GM19238 (cell line): Measurements from ENCODE around the gene TSC1.
"Not testable (repeated sequence)": the region's sequence is repeated elsewhere in the genome, so short reads cannot be mapped to it uniquely, and the experiment has no call there.

Experiments used
- DNase-seq: peaks from one replicate; pipeline ENCODE4 v3.0.0; 2011; ENCODE audit warnings: low spot score; ENCODE audit not compliant: insufficient read length

TSC1 gene

DNA sequence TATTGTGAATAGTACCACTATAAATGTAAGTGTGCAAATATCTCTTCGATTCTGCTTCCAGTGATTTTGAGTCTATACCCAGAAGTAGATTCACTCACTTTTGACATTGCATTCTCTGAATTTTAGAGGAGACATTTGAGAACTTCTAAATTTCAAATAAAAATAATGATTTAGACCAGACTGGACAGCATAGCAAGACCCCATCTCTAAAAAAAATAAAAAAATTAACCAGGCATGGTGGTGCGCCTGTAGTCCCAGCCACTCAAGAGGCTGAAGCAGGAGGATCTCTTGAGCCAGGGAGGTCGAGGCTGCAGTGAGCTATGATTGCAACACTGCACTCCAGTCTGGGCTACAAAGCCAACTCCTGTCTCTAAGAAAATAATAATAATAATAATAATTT is 32.2 kb upstream of the TSC1 start:
- no peak for DNase-seq

DNA sequence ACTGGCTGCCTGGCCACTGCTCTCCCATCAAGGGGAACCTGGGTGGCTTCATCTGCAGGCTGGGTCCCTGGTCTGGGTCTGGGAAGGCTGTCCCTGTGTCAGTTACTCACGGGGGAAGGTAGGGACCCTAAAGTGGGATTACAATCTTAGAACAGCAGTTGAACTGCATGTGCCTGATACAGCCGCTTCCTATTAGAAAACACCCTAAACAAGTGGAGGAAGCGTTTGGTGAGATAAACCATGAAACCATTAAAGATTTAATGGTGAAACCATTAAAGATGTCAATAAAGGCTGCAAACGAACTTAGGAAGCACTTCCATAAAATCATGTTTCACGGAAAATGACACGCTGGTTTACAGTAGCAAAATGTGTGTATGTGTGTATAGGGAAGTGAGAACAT is 31.5 kb upstream of the TSC1 start:
- DNase-seq: no peak

DNA sequence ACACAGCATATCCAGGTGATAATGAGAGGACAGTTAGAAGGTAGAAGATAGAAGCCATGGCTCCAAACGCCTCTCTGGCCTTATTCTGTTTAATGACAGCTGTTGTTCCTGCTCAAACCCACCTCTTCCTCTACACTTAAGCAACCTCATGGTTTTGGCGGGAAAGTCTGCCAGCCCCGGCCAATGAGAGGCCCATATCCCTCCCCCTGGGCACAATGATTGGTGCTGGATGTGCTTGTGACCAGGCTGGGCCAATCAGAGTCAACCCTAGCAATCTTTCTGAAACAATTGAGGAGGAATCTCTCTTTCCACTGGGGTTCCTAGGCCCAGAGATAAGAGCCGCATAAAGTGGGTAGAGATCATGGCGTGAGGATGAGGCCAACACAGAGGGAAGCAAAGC is 29.3 kb upstream of the TSC1 start:
- no peak for DNase-seq

DNA sequence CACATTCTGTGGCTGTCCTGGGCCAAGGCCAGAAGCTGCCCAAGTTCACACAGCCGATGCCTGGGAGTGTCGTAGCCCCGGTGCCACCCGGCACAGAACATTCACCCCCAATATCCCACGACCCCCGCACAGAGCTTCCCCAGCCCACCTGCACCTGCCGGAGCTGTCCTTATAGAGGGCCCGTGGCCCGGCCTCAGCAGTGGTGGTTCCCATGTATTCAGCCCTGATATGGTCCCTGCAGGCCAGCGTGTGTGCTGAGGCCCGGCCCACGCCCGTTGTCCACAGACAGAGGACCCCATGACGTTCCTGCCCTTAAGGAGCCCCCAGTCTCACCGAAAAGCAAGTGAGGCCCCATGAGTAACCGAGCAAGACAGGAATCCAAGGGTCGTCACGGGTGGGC is 28.8 kb upstream of the TSC1 start:
- no peak for DNase-seq

DNA sequence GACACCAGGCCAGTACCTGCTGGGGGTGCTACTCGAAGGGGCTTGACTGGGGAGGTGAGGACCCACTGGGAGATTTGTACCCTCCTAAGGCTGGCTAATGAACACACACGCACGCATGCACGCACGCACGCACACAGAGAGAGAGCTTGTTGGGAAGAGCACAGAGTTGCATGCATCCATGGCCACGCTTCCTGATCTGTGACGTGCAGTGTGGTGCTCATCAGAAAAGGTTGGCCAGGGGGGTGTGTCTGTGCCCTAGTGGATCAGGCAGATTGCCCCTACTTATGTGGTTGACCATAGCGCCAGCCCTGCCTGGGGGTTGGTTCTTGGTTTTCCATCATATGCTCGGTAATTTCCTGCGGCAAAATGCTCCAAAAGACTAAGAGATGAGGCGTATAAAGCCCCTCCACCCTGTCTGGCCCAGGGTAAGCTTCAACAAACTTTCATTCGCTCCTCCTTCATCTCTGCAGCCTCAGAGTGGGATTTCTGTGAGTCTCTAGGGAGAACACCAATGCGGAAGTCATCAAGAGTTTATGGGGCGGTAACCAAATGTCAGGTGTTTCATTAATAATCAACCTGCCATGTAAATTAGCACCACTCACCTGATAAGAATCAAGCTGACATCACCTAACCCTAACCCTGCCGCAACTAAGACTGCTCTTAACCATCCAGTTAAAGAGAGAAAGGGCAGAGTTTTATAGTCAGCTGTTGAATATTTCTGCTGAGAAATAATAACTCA is 26.1 kb upstream of the TSC1 start:
- no peak for DNase-seq

DNA sequence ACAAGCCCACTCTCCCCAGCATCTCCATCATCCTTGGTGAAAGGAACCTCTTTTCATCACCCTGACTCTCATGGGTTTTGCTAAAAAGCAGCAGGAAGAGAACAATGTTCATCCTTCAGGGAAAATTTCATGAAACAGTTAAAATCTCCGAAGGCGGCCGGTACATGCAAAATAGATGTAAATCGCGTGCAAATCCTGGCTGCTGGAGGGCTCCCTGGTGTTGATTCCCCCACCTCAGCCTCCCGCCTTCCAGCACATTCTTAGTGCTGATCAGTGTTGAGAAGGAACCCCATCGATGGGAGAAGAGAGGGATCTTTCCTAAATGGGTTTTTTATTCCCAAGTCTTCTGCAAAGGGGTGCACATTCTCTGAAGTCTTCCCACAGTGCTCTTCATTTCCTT is 25.4 kb upstream of the TSC1 start:
- DNase-seq: no peak

DNA sequence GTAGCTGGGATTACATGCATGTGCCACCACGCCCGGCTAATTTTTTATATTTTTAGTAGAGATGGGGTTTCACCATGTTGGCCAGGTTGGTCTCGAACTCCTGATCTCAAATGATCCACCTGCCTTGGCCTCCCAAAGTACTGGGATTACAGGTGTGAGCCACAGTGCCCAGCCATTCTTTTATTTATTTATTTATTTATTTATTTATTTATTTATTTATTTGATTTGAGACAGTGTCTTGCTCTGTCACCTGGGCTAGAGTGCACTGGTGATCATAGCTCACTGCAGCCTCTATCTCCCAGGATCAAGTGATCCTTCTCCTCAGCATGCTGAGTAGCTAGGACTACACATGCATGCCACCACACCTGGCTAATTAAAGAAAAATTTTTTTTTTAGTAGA is 23.5 kb upstream of the TSC1 start:
- not testable (repeated sequence) for DNase-seq

DNA sequence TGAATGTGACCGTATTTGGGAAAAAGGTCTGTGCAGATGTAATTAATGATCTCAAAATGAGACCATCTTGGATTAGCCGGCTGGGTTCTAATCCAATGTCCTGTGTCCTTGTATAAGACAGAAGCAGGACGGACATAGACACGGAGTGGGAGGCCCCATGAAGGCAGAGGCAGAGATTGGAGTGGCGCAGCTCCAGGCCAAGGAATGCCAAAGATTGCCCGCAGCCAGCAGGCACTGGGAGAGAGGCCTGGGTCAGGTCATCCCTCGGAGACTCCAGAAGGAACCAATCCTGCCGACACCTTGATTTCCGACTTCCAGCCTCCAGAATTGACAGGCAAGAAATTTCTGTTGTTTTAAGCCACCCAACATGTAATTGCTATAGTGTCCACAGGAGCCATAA is 21.1 kb upstream of the TSC1 start:
- no peak for DNase-seq

DNA sequence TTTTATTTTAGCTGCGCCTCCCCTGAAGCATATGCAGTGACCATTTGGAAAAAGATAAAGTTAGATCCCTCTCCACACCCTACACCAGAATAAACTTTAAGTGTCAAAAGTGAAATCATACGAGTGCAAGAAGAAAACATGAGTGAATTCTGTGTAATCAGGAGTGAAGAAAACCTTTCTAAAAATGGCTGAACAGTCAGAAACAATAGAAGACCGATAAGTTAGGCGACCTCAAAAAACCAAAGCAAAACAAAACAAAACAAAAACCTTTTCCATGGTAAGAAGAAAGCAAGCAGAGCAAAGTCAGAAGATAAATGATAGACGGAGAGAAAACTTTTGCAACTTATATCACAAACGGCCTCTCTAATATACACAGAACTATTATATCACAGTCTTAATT is 16.6 kb upstream of the TSC1 start:
- DNase-seq: no peak

DNA sequence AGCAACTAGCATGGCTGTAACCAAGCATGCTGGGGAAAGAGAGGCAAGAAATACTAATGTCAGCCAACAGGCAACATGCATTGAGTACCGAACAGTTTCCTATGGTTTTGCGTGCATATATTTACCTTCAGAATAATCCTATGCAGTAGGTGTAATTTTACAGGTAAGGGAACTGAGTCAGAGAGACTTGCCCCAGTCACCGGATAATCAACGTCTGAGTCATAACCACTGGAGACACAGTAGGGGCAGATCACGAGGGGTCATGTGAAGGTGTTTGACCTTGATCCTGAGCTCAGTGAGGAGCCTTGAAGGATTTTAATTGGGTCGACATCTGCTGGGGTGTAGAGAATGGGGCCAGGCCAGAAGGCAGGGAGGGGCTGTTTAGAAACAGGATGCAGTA is 13.4 kb upstream of the TSC1 start:
- no peak for DNase-seq

DNA sequence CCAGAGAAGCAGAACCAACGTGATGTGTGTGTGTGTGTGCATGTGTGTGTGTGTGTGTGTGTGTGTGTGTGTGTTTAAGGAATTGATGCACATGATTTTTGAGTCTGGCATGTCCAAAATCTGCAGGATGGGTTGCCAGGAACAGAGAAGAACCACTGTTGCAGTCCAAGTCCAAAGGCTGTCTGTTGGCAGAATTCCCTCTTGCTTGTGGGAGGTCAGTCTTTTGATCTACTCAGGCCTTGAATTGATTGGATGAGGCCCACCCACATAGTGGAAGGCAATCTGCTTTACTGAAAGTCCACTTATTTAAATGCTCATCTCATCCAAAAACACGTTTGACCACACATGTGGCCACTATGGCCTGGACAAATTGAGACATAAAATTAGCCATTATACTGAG is 11.4 kb upstream of the TSC1 start:
- no peak for DNase-seq

DNA sequence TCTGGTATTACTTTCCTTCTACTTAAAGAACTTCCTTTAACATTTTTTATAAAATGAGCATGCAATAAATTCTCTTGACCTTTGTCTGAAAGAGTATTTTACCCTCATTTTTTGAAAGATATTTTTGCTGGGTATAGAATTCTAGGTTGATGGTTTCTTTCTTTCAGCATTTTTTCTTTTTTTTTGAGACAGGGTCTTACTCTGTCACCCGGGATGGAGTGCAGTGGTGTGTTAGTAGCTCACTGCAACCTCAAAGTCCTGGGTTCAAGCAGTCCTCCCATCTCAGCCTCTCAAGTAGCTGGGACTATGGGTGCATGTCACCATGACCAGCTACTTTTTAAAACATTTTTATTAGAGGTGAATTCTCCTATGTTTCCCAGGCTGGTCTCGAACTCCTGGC is 10.7 kb upstream of the TSC1 start:
- no peak for DNase-seq

DNA sequence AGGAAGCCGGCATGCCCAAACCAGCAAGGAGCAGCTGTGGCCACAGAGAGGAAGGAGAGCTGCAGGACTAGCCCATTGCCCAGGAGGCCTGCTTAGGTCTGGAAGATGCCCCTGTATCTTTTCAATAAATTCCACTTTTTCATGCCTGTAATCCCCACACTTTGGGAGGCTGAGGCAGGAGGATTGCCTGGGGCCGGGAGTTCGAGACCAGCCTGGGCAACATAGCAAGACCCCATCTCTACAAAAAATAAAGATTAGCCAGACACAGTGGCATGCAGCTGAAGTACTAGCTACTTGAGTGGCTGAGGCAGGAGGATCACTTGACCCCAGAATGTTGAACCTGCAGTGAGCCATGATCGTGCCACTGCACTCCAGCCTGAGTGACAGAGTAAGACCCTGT is 5.3 kb upstream of the TSC1 start:
- no peak for DNase-seq

DNA sequence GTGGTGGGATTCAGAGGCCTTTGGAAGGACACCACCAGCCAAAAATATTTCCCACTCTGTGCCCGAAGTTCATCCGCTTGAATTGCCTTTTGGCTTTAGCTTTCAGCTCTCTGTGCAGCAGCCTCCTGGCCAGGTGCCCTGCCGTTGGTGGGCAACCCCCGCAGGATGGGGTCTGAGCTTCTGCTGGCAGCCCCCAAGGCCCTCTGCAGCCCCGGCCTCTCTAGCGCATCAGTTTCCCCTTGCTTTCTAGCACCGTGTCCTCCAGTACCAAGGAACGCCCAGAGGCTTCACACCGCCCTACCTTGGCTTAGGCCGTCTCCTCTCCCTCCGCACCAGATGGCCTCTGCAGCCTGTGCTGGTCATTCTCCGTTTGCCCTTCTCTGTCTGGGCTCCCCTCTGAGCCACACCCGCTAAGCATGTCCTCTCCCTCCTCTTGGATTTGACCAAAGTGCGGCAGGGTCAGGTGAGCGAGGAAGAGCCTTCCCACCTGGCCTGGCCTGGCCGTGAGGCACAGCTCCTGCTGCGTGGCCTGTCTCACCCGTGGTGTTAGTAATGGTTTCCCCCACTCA is 4.2 kb upstream of the TSC1 start:
- DNase-seq: no peak

DNA sequence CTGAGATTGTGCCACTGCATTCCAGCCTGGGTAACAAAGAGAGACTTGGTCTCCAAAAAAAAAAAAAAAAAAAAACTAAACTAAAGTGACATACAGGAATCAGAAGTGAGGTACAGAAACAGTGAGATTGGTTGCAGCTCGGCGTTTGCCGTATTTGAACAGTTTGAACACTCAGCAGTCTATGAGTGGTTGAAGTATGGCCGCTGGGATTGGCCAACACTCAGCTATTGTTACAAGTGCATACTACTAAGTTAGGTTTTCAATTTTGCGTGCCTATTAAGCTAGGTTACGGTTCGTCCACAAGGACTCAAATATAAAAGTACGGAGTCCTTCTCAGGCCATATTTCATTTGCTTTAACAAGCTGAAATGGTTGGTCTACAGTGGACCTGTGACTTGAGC is 3.3 kb upstream of the TSC1 start:
- DNase-seq: no peak

DNA sequence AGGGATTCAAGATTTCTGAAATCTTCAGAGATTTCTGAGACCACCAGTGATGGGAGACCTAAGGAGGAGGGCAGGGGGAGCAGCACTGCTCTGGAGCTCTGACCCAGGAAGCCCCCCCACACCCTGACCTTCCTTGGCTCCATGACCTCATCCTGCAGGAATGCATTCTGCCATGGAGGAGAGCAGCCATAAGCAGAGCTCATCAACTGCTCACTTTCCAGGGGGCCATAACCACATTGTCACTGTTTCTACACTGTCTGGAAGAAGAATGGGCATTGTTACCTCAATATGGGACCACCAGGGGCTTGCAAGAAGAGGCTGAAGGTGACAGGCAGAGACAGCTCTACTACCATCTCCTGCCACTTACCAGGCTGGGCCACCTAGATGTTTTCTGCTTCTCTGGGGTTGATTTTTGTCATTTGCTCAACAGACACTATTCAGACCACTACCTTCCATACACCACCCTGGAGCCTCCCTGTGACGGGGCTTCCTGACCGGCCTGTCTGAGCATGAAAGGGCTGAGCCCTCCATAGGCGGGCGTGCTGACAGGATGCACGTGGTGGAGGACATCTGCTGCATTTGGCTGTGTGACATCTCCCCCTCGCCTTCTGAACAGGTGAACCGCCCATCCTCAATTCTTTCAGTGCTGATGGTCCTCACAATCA is 2.3 kb upstream of the TSC1 start:
- no peak for DNase-seq

DNA sequence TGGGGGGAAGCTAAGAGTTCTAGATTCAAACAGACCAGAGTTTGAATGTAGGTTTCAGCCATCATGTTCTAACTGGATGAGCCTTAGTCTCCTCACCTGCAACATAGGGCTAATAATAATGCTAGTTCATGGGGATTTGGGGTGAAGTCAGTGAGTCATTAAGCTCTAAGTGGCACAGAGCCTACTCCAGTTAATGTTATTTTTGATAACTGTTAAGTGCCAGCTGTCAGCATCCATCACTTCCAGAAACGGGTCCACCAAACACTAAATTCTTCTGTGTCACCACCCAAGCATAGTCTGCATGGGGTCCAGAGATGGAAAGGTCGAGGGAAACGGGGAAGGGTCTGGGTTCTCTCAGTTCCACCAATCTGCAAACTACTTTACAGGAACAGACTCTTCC is 1.8 kb upstream of the TSC1 start:
- no peak for DNase-seq

DNA sequence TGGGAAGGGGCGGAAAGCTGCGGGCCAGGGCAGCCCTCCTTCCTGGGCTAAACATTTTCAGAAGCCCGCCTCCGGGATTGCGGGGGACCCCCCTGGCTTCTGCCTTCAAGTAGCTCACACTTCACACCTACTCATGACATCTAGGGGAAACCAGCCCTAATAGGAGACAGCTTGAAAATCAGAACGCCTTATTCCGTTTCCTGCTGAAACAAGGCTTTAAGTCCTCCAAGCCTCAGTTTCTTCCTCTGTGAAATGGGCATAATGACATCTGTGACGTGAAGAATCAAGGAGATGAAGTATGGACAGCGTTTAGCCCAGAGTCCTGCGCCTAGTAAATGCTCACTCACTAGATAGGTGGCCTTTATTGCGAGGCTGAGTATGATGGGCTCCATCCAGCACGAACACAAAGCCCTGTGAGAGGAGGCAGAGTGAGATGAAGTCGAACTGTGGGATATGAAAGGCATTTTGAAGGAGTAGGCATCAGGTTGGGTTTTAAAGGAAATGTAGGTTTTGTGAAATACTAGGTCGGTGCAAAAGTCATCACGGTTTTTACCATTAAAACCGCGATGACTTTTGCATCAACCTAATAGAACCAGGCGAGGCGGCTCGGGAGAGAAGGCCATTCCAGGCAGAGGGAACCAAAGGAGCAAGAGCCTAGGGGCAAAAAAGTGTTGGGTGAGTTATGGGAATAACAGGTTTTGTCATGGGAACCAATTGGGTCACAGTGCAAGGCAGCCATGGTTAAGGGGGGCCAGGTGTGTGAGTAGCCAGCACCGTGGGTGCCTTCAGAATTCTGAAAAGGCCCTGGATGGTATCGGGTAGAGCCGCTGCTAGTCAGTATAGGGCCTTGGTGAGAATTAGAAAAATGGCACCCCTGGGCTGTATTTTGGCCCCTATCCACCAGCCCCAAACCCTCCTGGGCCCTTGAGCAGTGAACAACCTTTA is 1.0 kb upstream of the TSC1 start:
- DNase-seq: peak; percentile 6

DNA sequence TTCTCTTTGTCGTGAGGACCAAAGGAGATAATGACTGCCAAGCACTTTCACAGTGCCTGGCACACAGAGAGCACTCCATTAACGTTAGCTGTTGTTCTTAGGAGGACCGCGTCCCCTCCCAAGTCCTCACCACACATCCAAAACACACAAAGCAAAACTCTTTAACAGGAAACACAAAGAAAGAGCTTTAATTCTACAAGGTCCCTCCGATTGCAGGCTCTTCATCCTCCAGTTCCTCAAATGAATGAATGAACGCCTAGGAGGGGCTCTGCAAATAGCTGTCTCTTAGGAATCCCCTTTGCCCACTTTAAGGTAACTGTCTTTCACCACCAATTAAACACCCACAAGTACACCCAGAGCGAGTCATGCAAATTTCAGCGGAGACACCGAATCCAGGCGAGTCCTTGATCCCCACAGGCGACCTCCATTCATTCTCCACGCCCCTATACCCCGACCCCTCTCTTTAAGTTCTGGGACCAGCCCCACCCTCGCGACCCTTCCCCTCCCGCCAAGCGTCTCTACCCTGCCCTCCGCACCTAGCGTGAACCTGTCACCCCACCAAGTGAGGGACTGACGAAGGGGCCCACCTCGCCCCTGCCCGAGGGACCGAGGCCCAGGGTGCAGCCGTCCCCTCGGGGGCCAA is 644 bp downstream of the TSC1 start:
- peak; percentile 8 for DNase-seq

DNA sequence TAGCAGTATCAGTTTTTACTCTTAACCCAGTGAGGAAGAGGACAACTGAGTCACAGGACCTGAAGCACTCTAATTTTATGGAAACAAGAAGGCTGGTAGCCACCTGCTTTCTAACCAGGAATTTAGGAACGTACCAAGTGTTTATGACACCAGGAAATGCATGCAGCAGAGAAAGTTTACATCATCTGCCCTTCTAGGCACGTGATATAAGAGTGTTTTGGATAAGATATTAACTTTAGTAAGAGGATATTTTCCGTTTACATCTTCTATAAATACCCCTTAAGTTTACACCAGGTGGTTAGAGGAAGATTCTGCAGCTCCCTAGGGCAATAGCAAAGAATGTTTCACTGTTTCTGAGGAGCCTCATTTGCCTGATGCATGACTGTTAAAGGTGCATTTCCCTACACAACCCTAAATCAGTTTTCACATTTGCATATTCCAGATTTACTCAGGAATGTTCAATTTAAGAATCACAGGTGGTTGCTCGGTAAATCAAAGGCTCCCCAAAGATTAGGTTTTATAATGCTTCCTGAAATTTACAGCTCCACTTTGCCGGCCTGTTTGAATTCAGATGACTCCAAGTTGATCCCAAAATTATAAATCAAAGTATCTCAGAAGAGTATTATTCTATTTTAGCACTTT is 1.8 kb downstream of the TSC1 start:
- no peak for DNase-seq

DNA sequence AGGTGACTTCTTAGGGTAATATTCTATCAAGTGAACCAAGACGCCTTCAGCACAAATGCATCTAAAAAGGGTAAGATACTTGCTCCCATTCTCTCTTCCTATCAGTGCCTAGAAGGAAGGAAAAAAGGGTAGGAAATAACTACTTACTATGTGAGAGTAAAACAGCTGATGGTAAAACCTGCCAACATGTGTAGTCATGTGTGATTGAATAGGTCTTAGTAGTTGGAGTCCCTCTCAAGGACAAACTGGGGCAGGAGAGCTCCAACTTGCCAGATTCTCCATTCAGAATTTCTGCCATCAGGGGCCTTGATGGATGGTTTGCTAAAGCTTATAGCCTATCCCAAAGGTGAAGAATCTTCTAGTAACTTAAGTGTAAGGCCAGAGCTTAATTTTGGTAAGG is 5.2 kb downstream of the TSC1 start:
- DNase-seq: no peak
